Astrocyte of the spinal cord (primary cell): ENCODE measurements around the gene SMIM44.
A peak's percentile ranks its signal among the peaks of the same experiment; 100 is the strongest.

Source experiments
- DNase-seq: peaks from one replicate; pipeline ENCODE4 v3.0.0; 2011; ENCODE audit warnings: low read depth, low spot score
- H3K4me3 ChIP-seq: 2 replicates; pipeline ENCODE4 v1.5.1; 2011; ENCODE audit warnings: low read depth, mild to moderate bottlenecking, low read length, moderate library complexity
- CTCF ChIP-seq: IDR thresholded peaks from 2 replicates; pipeline ENCODE4 v1.5.1; 2012; ENCODE audit warnings: low read depth, mild to moderate bottlenecking, low read length, inconsistent platforms
- in situ Hi-C: cut with HindIII; loops from 2 replicates; pipeline ENCODE4 v1.10.0; 2017; ENCODE audit warnings: low sequenced_read_pairs

SMIM44 gene

GRCh38 chr19:3528080-3528479, 44.8 kb upstream of the SMIM44 start:
- TF ChIP-seq CTCF: no peak
- in situ Hi-C loops: no loop called here
- no peak overlapping the region for H3K4me3 ChIP-seq
- no peak for DNase-seq

DNA sequence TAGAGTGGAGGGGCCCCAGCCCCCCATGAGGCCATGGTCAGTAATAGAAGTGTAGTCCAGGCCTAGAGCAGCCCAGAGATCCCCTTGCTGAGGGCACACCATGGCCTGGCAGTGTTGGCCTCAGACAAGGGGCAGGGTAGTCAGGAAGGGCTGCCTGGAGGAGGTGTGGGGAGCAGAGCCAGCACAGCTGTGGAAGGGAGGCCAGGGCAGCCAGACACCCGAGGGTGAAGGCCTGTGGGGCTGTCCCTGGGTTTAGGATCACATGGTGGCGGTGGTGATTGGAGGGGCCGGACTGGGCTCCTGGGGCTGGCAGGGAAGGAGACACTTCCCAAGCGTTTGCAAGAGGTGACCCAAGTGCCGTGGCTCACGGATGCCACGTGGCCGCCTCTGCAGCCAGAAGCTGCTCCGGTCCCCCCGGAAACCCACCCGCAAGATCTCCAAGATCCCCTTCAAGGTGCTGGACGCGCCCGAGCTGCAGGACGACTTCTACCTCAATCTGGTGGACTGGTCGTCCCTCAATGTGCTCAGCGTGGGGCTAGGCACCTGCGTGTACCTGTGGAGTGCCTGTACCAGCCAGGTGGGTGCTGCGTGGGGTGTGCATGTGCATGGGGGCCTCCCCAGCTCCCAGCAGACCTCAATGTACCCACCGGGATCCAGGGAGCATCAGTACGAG, 44.1 kb upstream of the SMIM44 start:
- no peak overlapping the region for H3K4me3 ChIP-seq
- in situ Hi-C loops: no loop called here
- no peak for DNase-seq
- no peak for TF ChIP-seq CTCF

- TF ChIP-seq CTCF: peak; percentile 35
- no peak for DNase-seq
- in situ Hi-C loops: no loop called here
- no peak overlapping the region for H3K4me3 ChIP-seq
Measured at GRCh38 chr19:3526507-3527237, 43.4 kb upstream of the SMIM44 start.

DNA sequence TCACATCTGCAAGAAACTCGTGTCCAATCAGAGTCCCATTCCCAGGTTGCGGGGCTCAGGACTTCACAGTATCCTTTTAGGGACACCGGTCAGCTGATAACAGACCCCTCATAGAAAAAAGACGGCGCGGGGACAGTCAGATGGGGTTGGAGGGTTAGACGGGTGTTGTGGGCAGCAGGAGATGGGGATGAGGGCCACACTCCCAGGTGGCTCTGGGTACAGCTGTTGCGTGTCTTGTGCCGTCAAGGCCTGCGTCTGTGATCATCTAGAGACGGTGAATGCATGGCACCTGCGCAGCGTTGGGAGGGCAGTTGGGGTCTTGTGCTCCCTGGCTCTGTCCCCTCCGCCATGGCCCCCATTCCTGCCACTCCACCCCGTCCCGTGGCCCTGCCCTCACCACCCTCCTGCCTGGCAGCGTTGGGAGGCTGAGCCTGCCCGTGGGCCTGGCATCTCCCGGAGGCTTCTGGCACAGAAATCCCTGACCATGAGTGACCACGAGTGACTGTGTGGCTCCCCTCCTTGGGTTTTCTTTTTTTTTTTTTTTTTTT, 41.7 kb upstream of the SMIM44 start:
- no peak for DNase-seq
- no peak overlapping the region for H3K4me3 ChIP-seq
- in situ Hi-C loops: no loop called here
- no peak for TF ChIP-seq CTCF

- no peak for TF ChIP-seq CTCF
- H3K4me3 ChIP-seq: no peak overlapping the region
- DNase-seq: no peak
- in situ Hi-C loops: no loop called here
Measured at GRCh38 chr19:3524078-3524842, 41.0 kb upstream of the SMIM44 start.

DNA sequence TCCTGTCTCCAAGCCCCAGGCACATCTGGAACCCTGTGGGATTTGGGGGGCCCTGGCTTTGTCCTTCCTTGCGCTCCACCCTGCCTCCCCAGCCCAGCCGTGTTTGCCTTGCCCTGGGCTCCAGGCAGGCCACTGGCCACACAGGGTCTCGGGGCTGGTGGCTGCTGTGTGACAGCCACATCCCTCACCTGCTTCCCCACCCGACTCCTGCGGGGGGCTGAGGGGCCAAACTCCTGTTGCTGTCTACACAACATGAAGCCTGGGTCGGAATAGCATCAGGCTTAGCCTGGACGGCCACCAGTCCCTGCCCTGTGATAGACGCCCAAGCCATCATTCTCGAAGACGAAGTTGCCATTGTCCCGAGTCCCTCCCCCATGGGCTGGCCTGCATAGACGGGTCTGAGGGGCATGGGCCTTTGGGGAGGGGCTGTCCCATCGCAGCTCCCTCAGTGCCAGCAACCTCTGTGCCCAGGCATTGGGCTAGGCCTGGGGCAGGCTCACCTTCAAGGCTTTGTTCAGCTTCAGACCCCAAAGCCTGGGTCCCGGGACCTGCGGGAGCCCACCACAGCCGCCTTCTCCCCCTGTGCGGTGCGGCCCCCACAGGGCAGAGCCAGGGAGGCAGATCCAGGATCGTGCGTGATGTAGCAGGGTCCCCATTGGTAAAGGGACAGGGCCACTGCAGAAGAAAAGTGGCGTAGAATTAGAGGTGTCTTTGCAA, 40.3 kb upstream of the SMIM44 start:
- DNase-seq: no peak
- in situ Hi-C loops: no loop called here
- TF ChIP-seq CTCF: no peak
- no peak overlapping the region for H3K4me3 ChIP-seq
